OCI-LY3 (cell line): ENCODE data around the gene SP8.
"Not testable (repeated sequence)": the region's sequence is repeated elsewhere in the genome, so short reads cannot be mapped to it uniquely, and the experiment has no call there.

Experiments
- H2AFZ ChIP-seq: fragments of 200-600, 300-600 bp; shearing (Covaris generic); 2 replicates; pipeline ENCODE4 v1.6.0; 2014; ENCODE audit warnings: antibody characterized with exemption, low read depth, low read length
- H3K27ac ChIP-seq: fragments of 200-600, 300-600 bp; sonication (generic); 2 replicates; pipeline ENCODE4 v1.5.1; 2014; ENCODE audit warnings: mild to moderate bottlenecking, low read length, moderate library complexity, mixed read lengths
- H3K27me3 ChIP-seq: fragments of 200-600, 300-600 bp; sonication (generic); 2 replicates; pipeline ENCODE4 v1.6.1; 2014; ENCODE audit warnings: low read depth, low read length, mixed read lengths
- H3K36me3 ChIP-seq: fragments of 200-600, 300-600 bp; sonication (generic); replicated peaks from 2 replicates; pipeline ENCODE3; 2014; ENCODE audit warnings: low read depth, low read length, mixed read lengths
- H3K4me1 ChIP-seq: fragments of 300-600, 200-600 bp; sonication (generic); 2 replicates; pipeline ENCODE4 v1.6.1; 2014; ENCODE audit warnings: low read length, mixed read lengths
- H3K4me2 ChIP-seq: fragments of 200-600, 300-600 bp; sonication (generic); 2 replicates; pipeline ENCODE4 v1.6.1; 2014; ENCODE audit warnings: low read length, mixed read lengths
- H3K4me3 ChIP-seq: fragments of 300-600, 200-600 bp; sonication (generic); 2 replicates; pipeline ENCODE4 v1.5.1; 2014; ENCODE audit warnings: antibody characterized with exemption, mild to moderate bottlenecking, low read length, moderate library complexity
- H3K79me2 ChIP-seq: fragments of 300-600, 200-600 bp; shearing (Covaris generic); 2 replicates; pipeline ENCODE4 v1.6.1; 2014; ENCODE audit warnings: mild to moderate bottlenecking, low read length, mixed read lengths
- H3K9ac ChIP-seq: fragments of 300-600, 200-600 bp; shearing (Covaris generic); 2 replicates; pipeline ENCODE4 v1.6.0; 2014; ENCODE audit warnings: mild to moderate bottlenecking, low read length, moderate library complexity
- H3K9me3 ChIP-seq: fragments of 200-600, 300-600 bp; shearing (Covaris generic); 2 replicates; pipeline ENCODE4 v1.6.1; 2014; ENCODE audit warnings: low read length, mixed read lengths; ENCODE audit not compliant: insufficient read depth
- H4K20me1 ChIP-seq: fragments of 200-600, 300-600 bp; sonication (generic); 2 replicates; pipeline ENCODE4 v1.6.1; 2016; ENCODE audit warnings: low read length, mixed read lengths; ENCODE audit not compliant: insufficient read depth
- CTCF ChIP-seq: fragments of 200-600, 300-600 bp; sonication (generic); IDR thresholded peaks from 2 replicates; pipeline ENCODE4 v1.5.1; 2014; ENCODE audit warnings: antibody characterized with exemption, low read length, low read depth
- EZH2phosphoT487 ChIP-seq: fragments of 200-600 bp; shearing (Covaris generic); IDR thresholded peaks from 2 replicates; pipeline ENCODE4 v1.6.1; 2018; ENCODE audit warnings: antibody characterized with exemption, mixed run types, low read depth

The SP8 gene

GRCh38 chr7:20826243-20826642, 39.6 kb upstream of the SP8 start:
- Histone ChIP-seq H3K27ac (no peak overlapping the region), H2AFZ (no peak overlapping the region), H3K79me2 (no peaks in the 10 kb centered on the region), H3K9ac (no peak overlapping the region), H3K4me1 (peaks cover 36% of the 10 kb centered on the region), H4K20me1 (no peaks in the 10 kb centered on the region), H3K9me3 (no peaks in the 10 kb centered on the region), H3K36me3 (no peaks in the 10 kb centered on the region), H3K4me3 (peak overlapping the region; percentile 34), H3K4me2 (peak overlapping the region; percentile 75), H3K27me3 (no peaks in the 10 kb centered on the region)
- TF ChIP-seq CTCF (no peak), EZH2phosphoT487 (no peak)

GRCh38 chr7:20825555-20825954, 38.9 kb upstream of the SP8 start:
- Histone ChIP-seq H2AFZ (peak overlapping the region; percentile 64), H3K4me3 (peak overlapping the region; percentile 34), H3K4me2 (peak overlapping the region; percentile 75), H3K36me3 (no peaks in the 10 kb centered on the region), H3K27me3 (no peaks in the 10 kb centered on the region), H4K20me1 (no peaks in the 10 kb centered on the region), H3K79me2 (no peaks in the 10 kb centered on the region), H3K9ac (peak overlapping the region; percentile 19; the same call in 1 of the 2 replicates), H3K4me1 (peaks cover 36% of the 10 kb centered on the region), H3K27ac (no peak overlapping the region), H3K9me3 (no peaks in the 10 kb centered on the region)
- TF ChIP-seq EZH2phosphoT487 (no peak), CTCF (no peak)

- H3K27ac ChIP-seq, H3K9ac ChIP-seq, H3K4me3 ChIP-seq, H3K9me3 ChIP-seq, H3K79me2 ChIP-seq, H2AFZ ChIP-seq, H3K4me2 ChIP-seq, H4K20me1 ChIP-seq, H3K36me3 ChIP-seq, H3K27me3 ChIP-seq: not testable (repeated sequence)
- H3K4me1 ChIP-seq = peaks cover 14% of the 10 kb centered on the region
Observed at GRCh38 chr7:20821390-20821789, 34.7 kb upstream of the SP8 start.

GRCh38 chr7:20816372-20816959, 29.8 kb upstream of the SP8 start:
- Histone ChIP-seq H3K79me2 (no peaks in the 10 kb centered on the region), H3K9ac (no peak overlapping the region), H4K20me1 (no peaks in the 10 kb centered on the region), H3K9me3 (no peaks in the 10 kb centered on the region), H2AFZ (no peak overlapping the region; the same call in 1 of the 2 replicates), H3K27me3 (no peaks in the 10 kb centered on the region), H3K36me3 (no peaks in the 10 kb centered on the region), H3K4me1 (no peaks in the 10 kb centered on the region), H3K4me2 (no peak overlapping the region), H3K4me3 (no peak overlapping the region), H3K27ac (no peak overlapping the region)
- TF ChIP-seq CTCF = no peak

- H3K4me1 ChIP-seq = no peaks in the 10 kb centered on the region
- TF ChIP-seq CTCF (no peak), EZH2phosphoT487 (no peak)
- H3K9me3 ChIP-seq = no peaks in the 10 kb centered on the region
- no peak overlapping the region for H3K4me3 ChIP-seq
- no peaks in the 10 kb centered on the region for H3K36me3 ChIP-seq
- no peak overlapping the region for H3K9ac ChIP-seq
- H3K27me3 ChIP-seq = no peaks in the 10 kb centered on the region
- H4K20me1 ChIP-seq = no peaks in the 10 kb centered on the region
- H3K4me2 ChIP-seq = no peak overlapping the region
- no peak overlapping the region for H2AFZ ChIP-seq
- H3K79me2 ChIP-seq = no peaks in the 10 kb centered on the region
- H3K27ac ChIP-seq = no peak overlapping the region
Observed at GRCh38 chr7:20804345-20804744, 17.7 kb upstream of the SP8 start.
